A549 (cell line): Measurements from ENCODE around the gene KRT35. TPM values are rescaled to one million over a fixed set of nuclear protein-coding genes. Genes with fewer than 3 reads are reported as not detected.

Experiments
- ATAC-seq, 2 experiments: fragments of 200-7000 bp in 1 of 2; fragments of >200 bp in 1 of 2; cut with Nextera tagmentation in 1 of 2; cut with Tn5 transposase in 1 of 2; 3 replicates each; pipeline versions ENCODE4 v1.8.0 to v1.9.1; 2018 to 2020; ENCODE audit warnings: mild to moderate bottlenecking in 1 of 2, moderate library complexity in 1 of 2
- CTCF ChIA-PET: fragments of 300-600 bp; sonication (Branson Sonifier 250); formaldehyde crosslinking; extraction: SDS; loops from one replicate; lab custom pipeline; 2021; ENCODE audit warnings: antibody characterized with exemption, inconsistent platforms; lab: Yijun Ruan, JAX
- POLR2A ChIA-PET: fragments of 350-600 bp; formaldehyde crosslinking; extraction: SDS; loops from one replicate; lab custom pipeline; 2021; ENCODE audit warnings: antibody characterized with exemption, inconsistent platforms; lab: Yijun Ruan, JAX
- DNase-seq, 2 experiments: peaks; one replicate each; pipeline versions ENCODE4 v3.0.0 to v3.0.0-alpha.2; 2011 to 2016; ENCODE audit warnings: low read depth in 1 of 2, low spot score in 1 of 2
- FAIRE-seq: peaks from 2 replicates; lab custom pipeline; 2011; peaks lifted over from hg19 to GRCh38; lab: Jason Lieb, UNC
- H3K27ac ChIP-seq, 2 experiments: fragments of >200 bp; sonication (Bioruptor Twin); formaldehyde crosslinking; 3 replicates each; pipeline ENCODE4 v1.5.1; 2016 to 2017
- H3K4me1 ChIP-seq: fragments of >200 bp; sonication (Bioruptor Twin); formaldehyde crosslinking; 3 replicates; pipeline ENCODE4 v1.6.1; 2016
- H3K4me2 ChIP-seq: fragments of >200 bp; sonication (Bioruptor Twin); formaldehyde crosslinking; 3 replicates; pipeline ENCODE4 v1.6.1; 2016
- H3K4me3 ChIP-seq: fragments of >200 bp; sonication (Bioruptor Twin); formaldehyde crosslinking; 3 replicates; pipeline ENCODE4 v1.5.1; 2016
- H3K9me3 ChIP-seq: fragments of >200 bp; sonication (Bioruptor Twin); formaldehyde crosslinking; 3 replicates; pipeline ENCODE4 v1.6.1; 2016
- CHD4 ChIP-seq: fragments of 200-600 bp; sonication (generic); IDR thresholded peaks from 2 replicates; pipeline ENCODE4 v1.6.1; 2016; ENCODE audit warnings: antibody characterized with exemption, mild to moderate bottlenecking, borderline replicate concordance
- EHMT2 ChIP-seq: fragments of 200-600 bp; sonication (generic); IDR thresholded peaks from 2 replicates; pipeline ENCODE4 v1.6.1; 2016; ENCODE audit warnings: antibody characterized with exemption, low read depth, mild to moderate bottlenecking, moderate library complexity
- FOSL2 ChIP-seq, 2 experiments: fragments of 450-650 bp in 1 of 2; fragments of >200 bp in 1 of 2; sonication (Bioruptor Twin) in 1 of 2; formaldehyde crosslinking; IDR thresholded peaks; 2 replicates each; pipeline versions ENCODE4 v1.5.0 to v1.6.1; 2016 to 2020; ENCODE audit warnings: mild to moderate bottlenecking in 1 of 2, moderate library complexity in 1 of 2
- HEYL ChIP-seq: fragments of 250-450 bp; sonication (Bioruptor Pico); IDR thresholded peaks from 2 replicates; pipeline ENCODE4 v1.8.0; 2021; ENCODE audit warnings: mild to moderate bottlenecking, moderate library complexity
- HOXB13 ChIP-seq: fragments of 250-450 bp; sonication (Bioruptor Pico); IDR thresholded peaks from 2 replicates; pipeline ENCODE4 v1.5.0; 2020; ENCODE audit warnings: low read depth, mild to moderate bottlenecking, moderate library complexity
- HOXB5 ChIP-seq: fragments of 250-450 bp; sonication (Bioruptor Pico); IDR thresholded peaks from 2 replicates; pipeline ENCODE4 v1.5.0; 2020; ENCODE audit warnings: mild to moderate bottlenecking, moderate library complexity
- NFE2L2 ChIP-seq: fragments of 150-350 bp; conservative IDR thresholded peaks from 2 replicates; pipeline ENCODE4 v1.6.1; 2014; ENCODE audit warnings: low read length
- NPAS2 ChIP-seq: fragments of 250-450 bp; sonication (Bioruptor Pico); IDR thresholded peaks from 2 replicates; pipeline ENCODE4 v1.8.0; 2022; ENCODE audit warnings: mild to moderate bottlenecking, moderate library complexity, borderline replicate concordance
- PHF8 ChIP-seq: fragments of 200-600 bp; sonication (generic); IDR thresholded peaks from 2 replicates; pipeline ENCODE4 v1.6.1; 2016; ENCODE audit warnings: low read depth, mild to moderate bottlenecking, antibody characterized with exemption, moderate library complexity, borderline replicate concordance
- POLR2AphosphoS2 ChIP-seq: conservative IDR thresholded peaks from 2 replicates; pipeline ENCODE4 v1.6.1; 2012; ENCODE audit warnings: low read length, improper control_type of control experiment, inconsistent platforms
- RAD21 ChIP-seq, 2 experiments: fragments of >200 bp in 1 of 2; sonication (Bioruptor Twin) in 1 of 2; formaldehyde crosslinking in 1 of 2; IDR thresholded peaks in 1 of 2; conservative IDR thresholded peaks in 1 of 2; 2 replicates in 1 of 2; 3 replicates in 1 of 2; pipeline ENCODE4 v1.6.1; 2012 to 2018; ENCODE audit warnings: inconsistent platforms in 1 of 2
- RFX5 ChIP-seq: fragments of 450-650 bp; IDR thresholded peaks from 2 replicates; pipeline ENCODE4 v1.7.1; 2014; ENCODE audit warnings: antibody characterized with exemption, mild to moderate bottlenecking, moderate library complexity
- ZNF302 ChIP-seq: fragments of 250-450 bp; sonication (Bioruptor Pico); IDR thresholded peaks from 2 replicates; pipeline ENCODE4 v1.9.0; 2021; ENCODE audit warnings: inconsistent platforms, mild to moderate bottlenecking, moderate library complexity
- WGBS: methylation state at CpG from one replicate; pipeline ENCODE4 v1.1.6; 2017; ENCODE audit errors: missing lambda C conversion rate; 5-methylcytosine and 5-hydroxymethylcytosine counted together
- polyA plus RNA-seq, 4 experiments: library from polyadenylated mRNA; depleted of rRNA in 3 of 4; stranded (reverse); fragments of >200 nt; fragmentation: RNase III in 1 of 4; extraction: RNeasy Plus Mini Kit Qiagen cat#74134 plus additional on column Dnase treatment in 1 of 4; gene quantifications; 2 replicates in 3 of 4; 3 replicates in 1 of 4; pipeline ENCODE4 v1.2.3, GENCODE V29; 2011 to 2017
- TF ChIP-seq, protein P1 (sequence below): fragments of 200-600 bp; sonication (generic); IDR thresholded peaks from 2 replicates; pipeline ENCODE4 v1.6.1; 2016; ENCODE audit warnings: antibody characterized with exemption, mild to moderate bottlenecking, moderate library complexity
- TF ChIP-seq, protein P2 (sequence below): IDR thresholded peaks from 2 replicates; pipeline ENCODE4 v1.6.1; 2012

KRT35 gene
- polyA plus RNA-seq, 2 of the 4 experiments (the other 2 are of a cell fraction): not detected

DNA sequence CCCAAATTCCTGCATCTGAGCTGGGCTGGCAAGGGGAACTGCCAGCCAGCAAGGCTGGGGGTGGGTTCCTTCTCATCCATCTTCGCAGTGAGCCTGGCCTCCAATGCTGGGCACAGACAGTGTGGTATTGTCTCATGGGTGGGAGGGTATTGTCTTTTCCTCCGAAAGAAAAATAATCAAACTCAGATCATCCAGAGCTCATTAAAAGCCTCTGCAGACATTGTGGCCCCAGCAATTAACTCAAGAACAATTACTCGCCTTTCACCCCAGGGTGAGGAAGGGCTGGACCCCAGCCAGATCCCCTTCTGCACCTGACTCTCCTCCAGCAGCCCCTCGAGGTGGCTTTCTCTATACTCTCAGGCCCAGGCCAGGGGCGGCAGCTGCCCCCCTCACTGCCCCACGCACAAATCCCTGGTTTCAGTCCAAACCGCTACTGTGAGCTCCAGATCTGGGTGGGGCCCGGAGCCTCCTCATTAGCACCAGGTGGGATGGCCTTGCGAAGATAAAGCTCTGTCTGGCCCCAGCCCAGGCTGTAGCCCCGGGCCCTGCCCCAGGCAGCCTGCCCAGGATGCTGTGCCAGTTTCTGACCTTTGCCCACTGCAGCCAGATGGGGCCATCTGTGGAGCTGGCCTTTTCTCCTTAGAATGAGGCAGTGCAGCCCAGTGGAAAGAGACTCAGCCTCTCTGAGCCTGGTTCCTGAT is 40.0 kb upstream of the KRT35 start:
- peak overlapping the region; percentile 12 to 82; a peak in 5 of 6 replicates for H3K27ac ChIP-seq
- peak in 1 of 2 experiments; percentile 8; a peak in 1 of 6 replicates for ATAC-seq
- no peaks in the 10 kb centered on the region for H3K9me3 ChIP-seq
- H3K4me1 ChIP-seq: peaks cover 29% of the 10 kb centered on the region
- H3K4me2 ChIP-seq: peak overlapping the region; percentile 61
- CTCF ChIA-PET: interaction anchor here (0.9 to 3.6 kb wide), 7 partner anchors 10 to 191 kb away, joined by 3 to 35 read pairs (median 5); no protein-coding TSS in a partner anchor
- no peak overlapping the region for H3K4me3 ChIP-seq
- 70% methylated on average over 9 of the region's 10 CpGs for WGBS
- POLR2A ChIA-PET: interaction anchor here (1.1 to 1.6 kb wide), 2 partner anchors 28 to 168 kb away, joined by 3 to 4 read pairs; partner anchors contain the start of gene EIF1
- no peak for FAIRE-seq
- TF ChIP-seq, protein P1, sequence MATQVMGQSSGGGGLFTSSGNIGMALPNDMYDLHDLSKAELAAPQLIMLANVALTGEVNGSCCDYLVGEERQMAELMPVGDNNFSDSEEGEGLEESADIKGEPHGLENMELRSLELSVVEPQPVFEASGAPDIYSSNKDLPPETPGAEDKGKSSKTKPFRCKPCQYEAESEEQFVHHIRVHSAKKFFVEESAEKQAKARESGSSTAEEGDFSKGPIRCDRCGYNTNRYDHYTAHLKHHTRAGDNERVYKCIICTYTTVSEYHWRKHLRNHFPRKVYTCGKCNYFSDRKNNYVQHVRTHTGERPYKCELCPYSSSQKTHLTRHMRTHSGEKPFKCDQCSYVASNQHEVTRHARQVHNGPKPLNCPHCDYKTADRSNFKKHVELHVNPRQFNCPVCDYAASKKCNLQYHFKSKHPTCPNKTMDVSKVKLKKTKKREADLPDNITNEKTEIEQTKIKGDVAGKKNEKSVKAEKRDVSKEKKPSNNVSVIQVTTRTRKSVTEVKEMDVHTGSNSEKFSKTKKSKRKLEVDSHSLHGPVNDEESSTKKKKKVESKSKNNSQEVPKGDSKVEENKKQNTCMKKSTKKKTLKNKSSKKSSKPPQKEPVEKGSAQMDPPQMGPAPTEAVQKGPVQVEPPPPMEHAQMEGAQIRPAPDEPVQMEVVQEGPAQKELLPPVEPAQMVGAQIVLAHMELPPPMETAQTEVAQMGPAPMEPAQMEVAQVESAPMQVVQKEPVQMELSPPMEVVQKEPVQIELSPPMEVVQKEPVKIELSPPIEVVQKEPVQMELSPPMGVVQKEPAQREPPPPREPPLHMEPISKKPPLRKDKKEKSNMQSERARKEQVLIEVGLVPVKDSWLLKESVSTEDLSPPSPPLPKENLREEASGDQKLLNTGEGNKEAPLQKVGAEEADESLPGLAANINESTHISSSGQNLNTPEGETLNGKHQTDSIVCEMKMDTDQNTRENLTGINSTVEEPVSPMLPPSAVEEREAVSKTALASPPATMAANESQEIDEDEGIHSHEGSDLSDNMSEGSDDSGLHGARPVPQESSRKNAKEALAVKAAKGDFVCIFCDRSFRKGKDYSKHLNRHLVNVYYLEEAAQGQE: no peak
- TF ChIP-seq FOSL2 (IDR thresholded peaks at IDR 0.05) (no peak), FOSL2 (CRISPR knock-in tag; IDR thresholded peaks at IDR 0.05) (no peak), NPAS2 (CRISPR knock-in tag) (no peak), RFX5 (no peak), HEYL (CRISPR knock-in tag) (no peak), RAD21 (conservative IDR thresholded peaks at IDR 0.05 in 1 of 2, IDR thresholded peaks at IDR 0.05 in 1 of 2) (no peak), EHMT2 (no peak)
- no peak for DNase-seq

DNA sequence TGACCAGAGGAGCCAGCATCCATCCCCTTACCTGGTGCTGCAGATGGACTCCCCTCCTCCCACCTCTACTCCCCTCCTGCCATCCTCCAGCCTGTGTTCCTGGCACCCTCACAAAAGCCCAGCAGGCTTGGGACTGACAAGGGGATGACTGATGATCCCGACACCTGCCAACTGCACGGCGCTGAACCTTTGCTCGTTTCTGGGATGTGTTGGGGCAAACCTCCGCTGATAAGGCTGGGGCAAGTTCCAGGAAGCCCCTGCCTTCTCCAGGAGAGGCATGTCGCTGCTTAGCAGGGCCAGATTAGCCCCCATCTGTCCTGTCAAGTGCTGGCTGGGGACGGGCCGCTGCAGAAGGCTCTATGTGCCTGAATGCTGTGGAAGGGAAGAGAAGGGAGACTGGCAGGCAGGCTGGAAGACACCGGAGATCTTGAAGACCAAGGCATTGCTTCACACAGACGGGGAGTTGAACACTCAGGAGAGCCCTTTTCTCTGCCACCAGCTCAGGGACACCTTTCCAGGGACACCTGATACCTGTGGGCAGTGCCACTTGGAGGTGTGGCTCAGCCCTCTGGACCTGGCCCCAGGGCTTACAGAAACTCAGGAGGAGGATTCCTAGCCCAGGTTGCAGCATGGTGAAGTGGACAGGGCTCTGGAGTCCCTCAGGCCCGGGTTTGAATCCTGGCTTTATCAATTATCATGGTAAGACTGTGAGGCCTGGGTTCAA is 38.7 kb upstream of the KRT35 start:
- FAIRE-seq (no peak), ATAC-seq (no peak), DNase-seq (no peak)
- no peak overlapping the region for H3K4me2 ChIP-seq
- H3K4me1 ChIP-seq: peaks cover 29% of the 10 kb centered on the region
- peak overlapping the region in 1 of 2 experiments; percentile 82; a peak in 3 of 6 replicates for H3K27ac ChIP-seq
- ChIA-PET POLR2A (no interaction called here), CTCF (interaction anchor here (1.2 to 20.5 kb wide), 3 partner anchors 14 to 129 kb away, joined by 4 to 163 read pairs (median 15); partner anchors contain the start of gene KRT13)
- TF ChIP-seq ZNF302 (CRISPR knock-in tag) (no peak), HOXB5 (CRISPR knock-in tag) (no peak), HEYL (CRISPR knock-in tag) (no peak), POLR2AphosphoS2 (no peak), NFE2L2 (no peak), PHF8 (no peak), NPAS2 (CRISPR knock-in tag) (no peak), CHD4 (no peak), HOXB13 (CRISPR knock-in tag) (no peak)
- TF ChIP-seq, protein P1: no peak
- TF ChIP-seq, protein P2, sequence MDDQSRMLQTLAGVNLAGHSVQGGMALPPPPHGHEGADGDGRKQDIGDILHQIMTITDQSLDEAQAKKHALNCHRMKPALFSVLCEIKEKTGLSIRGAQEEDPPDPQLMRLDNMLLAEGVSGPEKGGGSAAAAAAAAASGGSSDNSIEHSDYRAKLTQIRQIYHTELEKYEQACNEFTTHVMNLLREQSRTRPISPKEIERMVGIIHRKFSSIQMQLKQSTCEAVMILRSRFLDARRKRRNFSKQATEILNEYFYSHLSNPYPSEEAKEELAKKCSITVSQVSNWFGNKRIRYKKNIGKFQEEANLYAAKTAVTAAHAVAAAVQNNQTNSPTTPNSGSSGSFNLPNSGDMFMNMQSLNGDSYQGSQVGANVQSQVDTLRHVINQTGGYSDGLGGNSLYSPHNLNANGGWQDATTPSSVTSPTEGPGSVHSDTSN: no peak
- H3K4me3 ChIP-seq: no peak overlapping the region
- WGBS: 68% methylated on average over 10 of the region's 11 CpGs
- no peaks in the 10 kb centered on the region for H3K9me3 ChIP-seq
